Stimulated activated CD8-positive, alpha-beta memory T cell treated with anti-CD3 and anti-CD28 coated beads, Interleukin-12 subunit alpha, Interleukin-12 subunit beta, amount 100 ng/mL, for 1 hour (primary cell): ENCODE data around the gene ENDOD1.
"Not testable (repeated sequence)": the region's sequence is repeated elsewhere in the genome, so short reads cannot be mapped to it uniquely, and the experiment has no call there.

Experiments used
- DNase-seq: peaks from one replicate; pipeline ENCODE4 v3.0.0-alpha.2; 2020; ENCODE audit warnings: low read depth

Gene ENDOD1

DNA sequence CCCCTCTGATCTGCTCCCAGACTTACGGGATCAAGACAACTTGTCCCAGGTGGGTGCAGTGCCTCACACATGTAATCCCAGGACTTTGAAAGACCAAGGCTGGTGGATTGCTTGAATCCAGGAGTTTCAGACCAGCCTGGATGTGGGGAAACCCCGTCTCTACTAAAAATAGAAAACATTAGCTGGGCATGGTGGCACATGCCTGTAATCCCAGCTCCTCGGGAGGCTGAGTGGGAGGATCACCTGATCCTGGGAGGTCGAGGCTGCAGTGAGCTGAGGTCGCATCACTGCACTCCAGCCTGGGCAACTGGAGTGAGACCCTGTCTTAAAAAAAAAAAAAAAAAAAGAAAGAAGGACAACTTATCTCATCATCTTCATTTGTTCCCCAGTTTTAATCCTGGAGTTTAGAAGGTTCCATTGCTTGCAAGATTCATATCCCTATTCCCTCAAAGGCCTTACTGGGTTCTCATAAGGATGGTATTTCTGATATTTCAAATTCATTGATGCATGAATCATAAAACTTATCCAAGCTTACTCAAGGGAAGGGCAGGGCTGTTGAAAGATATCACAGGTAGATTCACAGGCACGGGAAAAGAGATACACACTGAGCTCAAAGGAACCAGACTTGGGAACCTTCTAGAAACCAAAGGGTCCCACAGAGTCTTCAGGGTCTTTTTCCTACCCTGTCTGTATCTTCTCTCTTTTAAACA lies 14.6 kb downstream of the ENDOD1 start:
- DNase-seq: no peak

DNA sequence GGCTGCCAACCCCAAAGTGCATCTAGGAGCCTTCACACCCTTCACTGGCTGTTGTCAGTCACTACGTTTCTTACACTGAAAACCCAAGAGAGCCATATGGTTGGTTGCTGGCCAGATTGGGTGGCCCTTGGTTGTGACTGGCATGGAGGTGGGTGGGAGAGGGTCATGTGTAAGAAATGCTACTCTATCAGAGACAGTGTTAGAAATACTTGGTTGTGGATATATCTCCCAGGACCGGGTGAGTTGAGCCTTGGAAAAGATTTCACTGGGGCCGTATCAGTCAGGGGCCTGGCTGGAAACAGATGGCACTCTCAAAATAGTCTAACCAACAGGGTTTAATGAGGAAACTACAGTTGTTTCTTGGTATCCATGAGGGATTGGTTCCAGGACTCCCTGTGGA lies 15.2 kb downstream of the ENDOD1 start:
- DNase-seq: no peak

DNA sequence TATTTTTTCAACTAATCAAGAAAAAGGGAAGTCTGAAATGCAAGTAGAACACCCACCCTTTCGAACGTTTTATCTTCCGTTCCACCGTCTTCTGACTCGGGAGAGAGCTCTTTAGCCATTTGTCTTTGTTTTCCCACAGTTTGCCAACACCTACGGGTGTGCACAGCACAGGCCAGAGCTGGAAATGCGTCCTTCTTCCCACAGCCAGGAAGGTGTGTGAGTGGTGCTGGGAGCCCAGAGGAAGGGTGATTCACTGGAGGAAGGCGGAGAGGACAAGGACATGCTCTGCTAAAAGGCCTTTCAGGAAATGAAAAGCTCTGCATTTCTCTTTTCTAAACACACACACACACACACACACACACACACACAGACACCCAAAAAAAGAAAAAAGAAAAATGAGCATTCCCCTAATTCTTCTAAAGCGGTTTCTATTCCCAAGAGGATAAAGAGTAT lies 18.5 kb downstream of the ENDOD1 start:
- DNase-seq: no peak

DNA sequence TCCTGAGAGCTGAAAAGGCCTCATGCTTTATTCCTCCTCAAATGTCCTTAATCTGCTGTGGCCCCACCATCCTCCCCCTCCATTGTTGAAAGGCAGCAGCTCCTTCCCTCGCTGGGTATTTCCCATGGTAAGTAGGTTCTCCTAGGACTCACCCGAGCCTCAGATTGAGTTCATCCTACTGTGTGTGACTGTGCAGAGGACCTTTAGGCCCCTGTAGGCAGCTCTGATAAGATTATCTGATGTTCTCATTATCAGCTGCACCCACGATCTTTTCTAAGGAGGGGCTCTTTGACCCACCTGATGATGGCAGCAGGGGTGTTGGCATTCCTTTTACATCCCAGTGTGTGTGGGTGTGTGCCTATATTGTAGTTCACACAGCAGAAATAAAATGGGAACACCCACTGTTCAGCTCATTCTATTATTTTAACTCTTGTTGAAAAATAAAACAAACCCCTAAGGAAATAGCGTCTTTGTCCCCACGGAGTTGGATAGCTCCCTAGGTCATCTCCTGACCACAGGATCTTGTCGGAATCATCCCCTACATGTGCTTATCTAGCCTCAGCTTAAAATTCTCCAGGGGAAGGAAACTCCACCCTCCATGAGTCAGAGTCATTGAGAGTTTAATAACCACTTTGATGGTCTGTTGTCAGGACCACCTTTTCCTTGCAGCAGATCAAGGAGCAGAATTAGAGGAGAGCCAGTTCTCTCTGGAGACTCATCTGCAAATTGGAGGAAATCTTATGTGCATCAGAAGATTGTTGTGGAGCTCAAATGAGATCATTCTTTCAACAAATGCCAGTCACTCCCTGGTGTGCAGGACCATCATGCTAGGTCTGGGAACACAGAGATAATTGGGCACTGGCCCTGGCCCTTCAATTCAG lies 19.3 kb downstream of the ENDOD1 start:
- DNase-seq: no peak

DNA sequence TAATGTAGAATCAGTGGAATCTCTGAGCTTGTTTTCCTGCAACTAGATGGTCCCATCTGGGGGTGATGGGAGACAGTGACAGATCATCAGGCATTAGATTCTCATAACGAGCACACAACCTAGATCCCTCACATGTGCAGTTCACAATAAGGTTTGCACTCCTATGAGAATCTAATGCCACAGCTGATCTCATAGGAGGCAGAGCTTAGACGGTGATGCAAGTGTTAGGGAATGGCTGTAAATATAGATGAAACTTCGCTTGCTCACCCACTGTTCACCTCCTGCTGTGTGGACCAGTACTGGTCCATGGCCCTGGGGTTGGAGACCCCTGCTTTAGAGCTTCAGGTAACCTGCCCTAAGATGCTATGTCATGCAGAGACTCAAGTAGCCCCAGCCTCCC lies 21.8 kb downstream of the ENDOD1 start:
- not testable (repeated sequence) for DNase-seq

DNA sequence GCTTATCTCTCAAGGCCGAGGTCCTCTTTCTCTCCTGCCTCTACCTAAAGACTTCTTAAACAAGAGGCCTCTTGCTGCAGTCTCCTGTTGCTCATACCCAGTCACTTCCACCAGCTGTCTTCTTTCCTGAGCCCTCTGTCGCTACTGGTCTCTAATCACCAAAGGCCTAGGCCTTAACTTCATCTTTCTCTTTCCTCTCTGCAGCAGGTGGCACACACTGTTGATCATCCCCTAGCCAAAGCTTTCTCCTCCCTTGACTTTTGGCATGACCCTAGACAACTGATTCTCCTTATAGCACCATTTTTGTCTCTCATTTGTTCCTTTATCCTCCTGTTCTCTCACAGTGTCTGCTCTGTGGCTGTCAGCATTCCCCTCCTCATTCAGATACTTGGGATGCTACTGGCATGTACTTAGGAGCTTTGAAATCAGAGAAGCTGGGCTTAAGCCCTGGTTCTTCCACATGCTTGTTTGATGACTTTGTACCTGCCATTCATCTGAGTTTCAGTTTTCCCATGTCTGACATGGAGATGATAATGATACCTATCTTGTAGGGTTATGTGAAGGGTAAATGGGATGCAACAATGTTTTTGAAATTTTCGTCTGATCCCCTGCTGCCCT lies 22.4 kb downstream of the ENDOD1 start:
- no peak for DNase-seq

DNA sequence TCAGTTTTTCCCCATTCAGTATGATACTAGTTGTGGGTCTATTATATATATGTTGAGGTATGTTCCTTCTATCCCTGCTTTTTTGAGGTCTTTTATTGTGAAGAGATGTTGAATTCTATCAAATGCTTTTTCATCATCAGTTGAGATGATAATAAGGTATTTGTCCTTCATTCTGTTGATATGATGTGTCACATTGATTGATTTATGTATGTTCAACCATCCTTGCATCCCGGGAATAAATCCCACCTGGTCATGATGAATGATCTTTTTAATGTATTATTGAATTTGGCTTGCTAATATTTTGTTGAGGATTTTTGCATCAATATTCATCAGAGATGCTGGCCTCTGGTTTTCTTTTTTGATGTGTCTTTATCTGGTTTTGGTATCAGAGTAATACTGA lies 26.0 kb downstream of the ENDOD1 start:
- DNase-seq: no peak

DNA sequence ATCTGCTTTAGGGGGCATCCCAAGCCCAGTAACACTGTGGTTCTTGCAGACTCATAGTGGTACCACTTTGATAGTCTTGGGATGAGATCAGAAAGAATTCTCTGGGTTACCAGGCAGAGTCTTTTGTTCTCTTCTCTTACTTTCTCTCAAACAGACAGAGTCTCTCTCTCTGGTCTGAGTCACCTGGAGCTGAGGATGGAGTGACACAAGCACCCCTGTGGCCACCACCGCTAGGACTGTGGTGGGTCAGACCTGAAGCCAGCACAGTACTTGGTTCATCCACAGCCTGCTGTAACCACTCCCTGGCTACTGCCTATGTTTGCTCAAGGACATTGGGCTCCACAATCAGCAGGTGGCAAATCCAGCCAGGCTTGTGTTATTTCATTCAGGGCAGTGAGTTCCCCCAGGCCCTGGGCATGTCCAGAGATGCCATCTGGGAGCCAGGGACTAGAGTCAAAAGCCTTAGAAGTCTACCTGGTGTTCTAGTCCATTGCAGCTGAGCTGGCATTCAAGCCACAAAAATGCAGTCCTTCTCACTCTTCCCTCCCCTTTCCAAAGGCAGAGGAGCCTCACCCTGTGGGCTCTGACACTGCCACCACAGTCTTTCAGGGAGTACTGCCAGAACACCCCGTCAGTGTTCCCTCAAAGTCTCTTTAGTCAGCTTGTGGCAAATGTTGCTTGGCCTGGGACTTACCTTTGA lies 29.9 kb downstream of the ENDOD1 start:
- DNase-seq: no peak

DNA sequence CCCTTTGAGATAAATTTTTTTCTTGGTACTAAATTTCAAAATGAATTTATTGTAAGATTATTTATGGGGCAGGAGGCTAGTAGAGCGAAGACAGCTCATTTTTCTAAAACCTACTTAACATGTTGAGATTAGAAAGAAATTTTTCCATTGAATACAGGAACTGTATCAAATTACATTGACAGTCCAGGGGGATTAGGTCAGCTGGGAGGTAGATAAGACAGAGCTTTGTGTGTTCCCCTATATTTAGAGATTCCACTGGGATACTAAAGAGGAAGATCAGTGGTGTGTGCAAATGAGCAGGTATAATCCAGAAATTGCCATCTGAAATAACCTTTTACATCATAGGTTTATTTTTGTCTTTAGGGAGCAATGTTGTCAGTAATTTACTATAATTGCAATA lies 32.1 kb downstream of the ENDOD1 start:
- no peak for DNase-seq

DNA sequence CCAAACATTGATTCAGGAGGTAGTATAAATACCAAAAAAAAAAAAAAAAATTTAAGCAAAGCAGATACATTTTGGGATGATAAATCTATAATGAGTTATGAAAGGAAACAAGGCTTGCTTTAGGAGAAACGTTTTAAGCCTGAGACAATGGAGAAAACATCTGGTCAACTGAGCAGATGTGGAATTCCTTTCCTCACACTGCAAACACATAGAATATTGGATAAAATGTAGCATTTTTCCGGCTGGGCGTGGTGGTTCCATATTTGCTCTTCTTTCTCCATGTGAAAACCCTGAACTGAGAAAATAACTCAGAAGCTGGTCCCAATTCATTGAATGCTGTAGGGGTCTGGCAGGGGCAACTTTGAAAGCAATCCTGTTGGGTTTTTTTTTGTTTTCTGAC lies 33.9 kb downstream of the ENDOD1 start:
- DNase-seq: no peak

DNA sequence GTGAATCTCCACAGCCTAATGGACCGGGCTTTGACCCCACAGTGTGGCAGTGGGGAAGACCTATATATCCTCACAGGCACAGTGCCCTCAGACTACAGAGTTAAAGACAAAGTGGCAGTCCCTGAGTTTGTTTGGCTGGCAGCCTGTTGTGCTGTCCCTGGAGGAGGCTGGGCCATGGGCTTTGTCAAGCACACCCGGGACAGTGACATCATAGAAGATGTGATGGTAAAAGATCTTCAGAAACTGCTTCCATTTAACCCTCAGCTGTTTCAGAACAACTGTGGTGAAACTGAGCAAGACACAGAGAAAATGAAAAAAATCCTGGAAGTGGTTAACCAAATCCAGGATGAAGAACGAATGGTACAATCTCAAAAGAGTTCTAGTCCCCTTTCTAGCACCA lies 39.0 kb downstream of the ENDOD1 start:
- DNase-seq: no peak

DNA sequence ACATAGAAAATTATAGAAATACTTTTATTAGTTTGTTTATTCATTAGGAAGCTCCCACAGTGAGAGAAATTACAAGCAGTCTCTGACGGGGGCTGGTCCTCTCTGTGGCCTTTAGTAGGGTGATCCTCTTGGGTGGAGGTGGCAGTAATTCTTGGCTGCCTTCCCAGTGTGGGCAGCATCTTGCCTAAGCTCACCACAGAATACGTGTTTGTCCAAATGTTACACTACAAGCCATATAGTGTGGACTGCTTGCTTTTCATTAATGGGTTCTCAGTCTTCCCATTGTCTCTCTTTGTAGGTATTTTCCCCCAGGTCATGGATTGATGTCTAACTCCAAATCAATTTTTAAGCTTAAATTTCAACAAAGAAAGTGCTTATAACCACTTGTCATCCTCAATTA lies 43.3 kb downstream of the ENDOD1 start:
- DNase-seq: no peak

DNA sequence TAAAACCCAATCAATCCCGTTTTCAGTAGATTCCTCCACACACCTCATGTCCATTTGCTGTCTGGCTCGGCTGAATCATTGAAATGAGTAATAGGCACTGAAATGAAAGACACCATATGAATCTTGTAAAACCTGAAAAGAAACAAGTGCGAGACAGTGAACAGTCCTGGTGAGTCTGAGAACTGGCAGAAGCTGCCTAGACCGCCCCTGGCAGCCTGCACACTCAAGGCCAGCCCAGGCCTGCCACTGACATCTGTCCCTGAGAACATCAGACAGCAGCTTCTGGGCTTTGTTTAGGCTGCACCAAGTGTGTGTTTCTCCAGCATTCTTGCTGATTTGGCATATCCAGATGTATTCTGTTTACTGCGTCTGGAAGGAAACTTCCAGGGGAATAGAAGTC lies 44.8 kb downstream of the ENDOD1 start:
- no peak for DNase-seq

DNA sequence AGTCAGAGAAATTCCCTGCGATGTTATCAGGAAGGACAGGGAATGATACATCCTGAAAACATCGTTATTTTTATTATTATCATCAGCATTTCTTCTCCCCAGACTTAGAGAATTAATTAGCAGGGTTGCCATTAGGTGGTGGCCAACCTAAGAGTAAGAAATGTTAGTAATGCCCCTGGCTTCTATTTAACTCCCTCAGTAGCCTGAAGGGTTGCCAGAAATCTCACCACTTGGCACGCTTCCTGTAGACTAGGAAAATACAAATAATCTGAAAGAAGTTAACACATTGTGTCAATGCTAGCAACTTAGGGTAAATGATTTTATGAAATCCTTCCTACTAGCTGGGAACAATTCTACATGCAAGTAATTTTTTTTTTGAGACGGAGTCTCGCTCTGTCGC lies 45.5 kb downstream of the ENDOD1 start:
- DNase-seq: no peak

DNA sequence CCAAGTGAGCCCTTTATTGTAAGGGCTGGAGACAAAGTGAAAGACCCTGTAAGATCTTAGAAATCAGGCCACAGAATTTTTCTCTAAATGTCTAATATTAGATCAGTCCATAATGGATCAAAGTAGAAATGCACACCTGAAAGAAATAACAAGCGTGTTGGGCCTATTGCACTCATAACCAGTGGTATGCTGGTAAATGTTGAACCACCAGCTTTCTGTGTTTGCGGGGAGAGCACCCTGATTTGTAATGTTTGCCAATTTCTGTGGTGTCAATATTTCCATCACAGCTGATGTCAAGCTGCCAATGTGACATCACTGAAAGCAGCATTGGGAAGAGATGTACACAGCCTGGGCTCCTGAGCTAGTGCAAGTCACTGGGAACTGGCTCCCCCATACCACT lies 46.2 kb downstream of the ENDOD1 start:
- no peak for DNase-seq

DNA sequence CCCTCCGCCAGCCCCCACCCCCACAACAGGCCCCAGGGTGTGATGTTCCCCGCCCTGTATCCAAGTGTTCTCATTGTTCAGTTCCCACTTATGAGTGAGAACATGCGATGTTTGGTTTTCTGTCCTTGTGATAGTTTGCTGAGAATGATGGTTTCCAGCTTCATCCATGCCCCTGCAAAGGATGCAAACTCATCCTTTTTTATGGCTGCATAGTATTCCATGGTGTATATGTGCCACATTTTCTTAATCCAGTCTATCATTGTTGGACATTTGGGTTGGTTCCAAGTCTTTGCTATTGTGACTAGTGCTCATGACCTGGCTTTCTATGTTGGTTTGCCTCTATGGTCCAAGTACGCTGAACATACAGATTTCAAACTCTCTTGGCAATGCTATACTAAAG lies 47.1 kb downstream of the ENDOD1 start:
- DNase-seq: not testable (repeated sequence)

DNA sequence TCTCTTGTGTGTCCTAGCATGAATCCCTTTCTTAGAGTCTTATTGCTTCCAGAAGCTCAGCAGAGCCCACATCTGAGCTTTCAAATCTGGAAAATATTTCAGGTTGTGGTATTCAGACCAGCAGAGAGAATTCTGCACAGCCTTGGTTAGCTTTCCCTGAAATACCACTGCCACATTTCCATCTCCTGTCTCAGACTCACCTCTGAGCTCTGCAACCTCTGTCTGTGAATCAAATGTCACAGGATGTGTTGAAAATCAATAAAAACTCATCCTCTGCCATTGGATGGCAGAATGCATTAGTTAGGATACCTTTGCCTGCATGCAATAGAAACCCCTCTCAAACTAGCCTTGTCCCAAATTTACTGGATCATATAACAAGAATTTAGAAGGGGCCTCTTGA lies 47.7 kb downstream of the ENDOD1 start:
- no peak for DNase-seq

DNA sequence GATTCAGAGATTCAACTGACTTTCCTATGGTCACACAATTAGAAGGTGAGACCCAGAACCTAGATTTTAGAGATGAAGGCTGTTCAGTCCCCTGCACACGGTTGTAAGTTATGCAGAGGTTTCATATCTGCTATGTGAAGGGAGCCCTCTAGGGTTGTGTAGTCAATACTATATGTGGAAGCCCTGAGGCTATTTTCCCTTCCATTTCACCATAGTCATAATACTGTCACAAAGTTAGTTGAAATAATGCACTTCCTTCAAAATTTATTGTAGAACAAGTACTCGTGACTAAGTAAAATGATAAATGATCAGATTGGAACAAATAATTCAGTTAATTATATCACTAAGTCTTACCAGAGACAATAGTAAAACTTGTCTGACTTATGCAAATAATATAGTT lies 48.8 kb downstream of the ENDOD1 start:
- DNase-seq: no peak

DNA sequence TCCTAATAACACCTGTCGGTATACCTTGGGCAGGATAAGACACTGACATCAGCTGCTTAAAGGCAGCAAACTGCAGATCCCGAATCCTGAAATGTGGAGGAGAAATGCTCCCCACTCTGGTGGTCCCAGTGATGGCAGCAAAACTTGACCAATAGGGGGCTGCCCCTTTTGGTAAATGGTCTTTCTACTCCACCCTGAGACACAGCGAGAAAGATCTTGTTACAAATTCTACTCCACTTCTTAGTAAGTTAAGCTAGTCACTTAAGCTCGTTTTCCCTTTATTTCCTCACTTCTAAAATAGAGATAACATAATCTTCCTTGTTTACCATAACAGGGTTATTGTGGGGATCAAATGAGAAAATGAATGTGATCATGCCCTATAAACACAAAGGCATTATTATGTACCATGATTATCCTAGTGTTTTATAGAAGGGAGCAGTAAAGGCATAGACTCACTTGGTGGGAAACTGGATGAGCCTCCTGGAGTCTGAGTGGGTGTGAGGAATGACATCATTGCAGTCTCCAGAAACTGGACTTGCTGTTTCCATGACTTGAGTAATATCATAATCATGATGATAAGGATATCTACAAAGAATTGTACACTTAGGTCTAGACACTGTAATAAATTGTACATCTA lies 50.9 kb downstream of the ENDOD1 start:
- no peak for DNase-seq

DNA sequence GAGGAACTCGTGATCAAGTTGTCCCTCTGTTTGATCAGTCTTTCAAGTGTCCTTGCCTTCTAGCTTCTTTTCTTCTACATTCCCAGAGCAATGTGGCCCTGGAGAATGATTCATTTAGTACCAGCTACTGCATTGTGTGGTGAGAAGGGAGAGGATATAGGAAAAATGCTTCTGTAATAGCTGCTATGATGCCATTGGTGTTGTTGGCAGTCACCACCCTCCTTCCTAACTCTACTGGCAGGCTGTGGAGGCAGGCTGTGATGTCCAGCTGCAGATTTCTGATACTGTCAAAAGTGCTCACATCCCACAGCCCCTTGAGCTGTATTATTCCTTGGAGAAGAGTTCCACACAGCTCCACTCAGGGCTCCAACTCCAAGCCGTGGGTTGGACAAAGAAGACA lies 52.8 kb downstream of the ENDOD1 start:
- DNase-seq: no peak

DNA sequence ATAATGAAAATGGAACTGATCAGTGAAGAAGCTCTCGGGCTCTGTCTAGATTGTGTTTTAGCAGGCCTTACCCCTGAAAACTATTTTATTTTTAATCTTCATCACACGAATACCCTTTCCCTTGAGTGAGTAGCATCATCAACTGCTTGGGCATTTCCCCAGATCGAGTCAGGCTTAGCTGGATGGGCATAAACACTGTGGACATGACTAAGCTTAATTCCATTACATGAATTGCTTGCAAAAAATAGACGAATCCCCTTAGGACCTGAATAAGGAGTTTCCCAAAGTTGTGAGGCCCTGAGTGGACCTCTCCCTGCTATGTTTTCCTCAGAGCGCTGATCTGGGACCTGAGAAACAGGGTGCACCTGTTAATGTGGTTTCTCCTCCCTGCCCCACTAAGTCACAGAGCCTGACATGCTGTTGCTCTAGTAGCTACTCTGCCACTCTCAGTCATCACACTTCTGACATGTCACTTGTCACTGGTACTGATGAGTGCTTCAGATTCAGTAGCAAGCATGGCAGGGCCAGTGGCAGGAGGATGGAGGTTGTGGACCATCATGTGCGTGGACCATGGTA lies 53.5 kb downstream of the ENDOD1 start:
- no peak for DNase-seq
